Activated CD8-positive, alpha-beta memory T cell treated with anti-CD3 and anti-CD28 coated beads, Interleukin-2, amount 50 U/mL, for 48 hours (primary cell): ENCODE data around the gene DBET.
"Not testable (repeated sequence)": the region's sequence is repeated elsewhere in the genome, so short reads cannot be mapped to it uniquely, and the experiment has no call there.

Experiments used
- DNase-seq: peaks from one replicate; pipeline ENCODE4 v3.0.0-alpha.2; 2020

The DBET gene

GRCh38 chr4:190049378-190050239 is 14.7 kb upstream of the DBET start:
- DNase-seq, result not testable (repeated sequence)

- DNase-seq, result not testable (repeated sequence)
Observed at GRCh38 chr4:190058997-190059396, 5.3 kb upstream of the DBET start.

GRCh38 chr4:190064805-190065204 is 503 bp downstream of the DBET start:
- DNase-seq, result not testable (repeated sequence)

- DNase-seq, result not testable (repeated sequence)
Observed at GRCh38 chr4:190068351-190068750, 4.0 kb downstream of the DBET start.

- DNase-seq, result not testable (repeated sequence)
Observed at GRCh38 chr4:190093052-190093451, 28.8 kb downstream of the DBET start.

- DNase-seq, result not testable (repeated sequence)
Observed at GRCh38 chr4:190094031-190094430, 29.7 kb downstream of the DBET start.

GRCh38 chr4:190095335-190095734 is 31.0 kb downstream of the DBET start:
- not testable (repeated sequence) for DNase-seq

- not testable (repeated sequence) for DNase-seq
Observed at GRCh38 chr4:190099605-190100004, 35.3 kb downstream of the DBET start.

GRCh38 chr4:190101525-190101924 is 37.2 kb downstream of the DBET start:
- DNase-seq, result not testable (repeated sequence)

GRCh38 chr4:190106191-190106590 is 41.9 kb downstream of the DBET start:
- not testable (repeated sequence) for DNase-seq

GRCh38 chr4:190106611-190107480 is 42.5 kb downstream of the DBET start:
- DNase-seq, result not testable (repeated sequence)

- not testable (repeated sequence) for DNase-seq
Observed at GRCh38 chr4:190107766-190108485, 43.6 kb downstream of the DBET start.

- not testable (repeated sequence) for DNase-seq
Observed at GRCh38 chr4:190108756-190109155, 44.5 kb downstream of the DBET start.

GRCh38 chr4:190109390-190110011 is 45.2 kb downstream of the DBET start:
- not testable (repeated sequence) for DNase-seq

- DNase-seq, result not testable (repeated sequence)
Observed at GRCh38 chr4:190110033-190110432, 45.7 kb downstream of the DBET start.

GRCh38 chr4:190110570-190111295 is 46.4 kb downstream of the DBET start:
- not testable (repeated sequence) for DNase-seq

- DNase-seq, result not testable (repeated sequence)
Observed at GRCh38 chr4:190112879-190113278, 48.6 kb downstream of the DBET start.

GRCh38 chr4:190114991-190115390 is 50.7 kb downstream of the DBET start:
- DNase-seq, result not testable (repeated sequence)
